RWPE2 (cell line): ENCODE data around the gene RAB28.

Experiments
- ATAC-seq: fragments of 200-7000 bp; cut with Tn5 transposase; 3 replicates; pipeline ENCODE4 v1.9.1; 2021; ENCODE audit warnings: low read depth
- DNase-seq: peaks from one replicate; pipeline ENCODE4 v3.0.0-alpha.2; 2020; ENCODE audit warnings: low spot score
- H3K27ac ChIP-seq: fragments of 450-650 bp; 2 replicates; pipeline ENCODE4 v1.5.1; 2017; ENCODE audit warnings: mild to moderate bottlenecking; ENCODE audit not compliant: poor library complexity, severe bottlenecking
- H3K27me3 ChIP-seq: fragments of 250-450 bp; sonication (Bioruptor Pico); 2 replicates; pipeline ENCODE4 v1.5.1; 2021; ENCODE audit warnings: mild to moderate bottlenecking, moderate library complexity; ENCODE audit not compliant: insufficient read depth, poor library complexity, severe bottlenecking
- H3K36me3 ChIP-seq: fragments of 250-450 bp; sonication (Bioruptor Pico); 2 replicates; pipeline ENCODE4 v1.5.1; 2020; ENCODE audit warnings: low read depth, mild to moderate bottlenecking, moderate library complexity
- H3K4me1 ChIP-seq: fragments of 250-450 bp; sonication (Bioruptor Pico); 2 replicates; pipeline ENCODE4 v1.5.1; 2021; ENCODE audit warnings: mild to moderate bottlenecking, moderate library complexity; ENCODE audit not compliant: insufficient read depth, poor library complexity, severe bottlenecking
- H3K4me3 ChIP-seq: fragments of 250-450 bp; sonication (Bioruptor Pico); 2 replicates; pipeline ENCODE4 v1.5.1; 2021; ENCODE audit warnings: mild to moderate bottlenecking, moderate library complexity; ENCODE audit not compliant: severe bottlenecking
- H3K9me3 ChIP-seq: fragments of 250-450 bp; sonication (Bioruptor Pico); 2 replicates; pipeline ENCODE4 v1.5.1; 2021; ENCODE audit warnings: mild to moderate bottlenecking, moderate library complexity; ENCODE audit not compliant: severe bottlenecking
- CTCF ChIP-seq: fragments of 450-650 bp; IDR thresholded peaks from one replicate; pipeline ENCODE4 v1.5.1; 2017; ENCODE audit warnings: mild to moderate bottlenecking, moderate library complexity; ENCODE audit not compliant: poor library complexity, severe bottlenecking

RAB28 gene

GRCh38 chr4:13325744-13326143 lies 158.4 kb downstream of the RAB28 start:
- H3K4me3 ChIP-seq, result no peak overlapping the region
- no peak overlapping the region for H3K27ac ChIP-seq
- ATAC-seq (no peak), DNase-seq (no peak)
- TF ChIP-seq CTCF, result no peak
- no peaks in the 10 kb centered on the region for H3K27me3 ChIP-seq
- H3K36me3 ChIP-seq, result no peaks in the 10 kb centered on the region
- no peaks in the 10 kb centered on the region for H3K4me1 ChIP-seq
- H3K9me3 ChIP-seq, result no peaks in the 10 kb centered on the region

- Histone ChIP-seq H3K4me1 (no peaks in the 10 kb centered on the region), H3K4me3 (no peak overlapping the region), H3K27ac (no peak overlapping the region), H3K27me3 (no peaks in the 10 kb centered on the region), H3K36me3 (no peaks in the 10 kb centered on the region), H3K9me3 (no peaks in the 10 kb centered on the region)
- TF ChIP-seq CTCF, result no peak
- DNase-seq, result no peak
- ATAC-seq, result no peak
Measured at GRCh38 chr4:13323921-13324320, 160.2 kb downstream of the RAB28 start.

- H3K9me3 ChIP-seq, result no peaks in the 10 kb centered on the region
- DNase-seq (no peak), ATAC-seq (no peak)
- no peak overlapping the region for H3K4me3 ChIP-seq
- H3K36me3 ChIP-seq, result no peaks in the 10 kb centered on the region
- TF ChIP-seq CTCF, result no peak
- H3K4me1 ChIP-seq, result no peaks in the 10 kb centered on the region
- no peaks in the 10 kb centered on the region for H3K27me3 ChIP-seq
- no peak overlapping the region for H3K27ac ChIP-seq
Measured at GRCh38 chr4:13322681-13323101, 161.4 kb downstream of the RAB28 start.
